Activated naive CD8-positive, alpha-beta T cell treated with anti-CD3 and anti-CD28 coated beads, Interleukin-2, amount 50 U/mL, for 16 hours (primary cell): Measurements from ENCODE around the gene ATXN1.
A peak's percentile ranks its signal among the peaks of the same experiment; 100 is the strongest.

Source experiments
- DNase-seq: peaks from one replicate; pipeline ENCODE4 v3.0.0-alpha.2; 2020; ENCODE audit warnings: low read depth, low spot score

The ATXN1 gene

DNA sequence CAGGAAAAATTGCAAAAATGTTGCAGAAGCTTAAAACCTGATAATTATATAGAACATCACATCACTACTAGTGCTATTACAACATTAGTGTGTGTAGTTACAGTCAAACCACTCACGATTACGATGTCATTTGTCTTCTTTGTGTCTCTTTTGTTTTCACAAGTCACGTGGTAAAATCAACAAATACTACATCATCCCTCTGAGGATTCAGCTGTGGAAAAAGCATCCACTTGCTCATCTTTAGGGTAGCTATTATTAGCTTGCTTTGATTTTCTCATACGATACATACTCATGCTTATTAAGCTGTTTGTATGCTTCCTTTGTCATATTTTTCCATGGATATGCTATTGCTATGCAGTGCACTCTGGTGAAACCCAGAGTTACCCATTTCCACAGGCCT is 22.2 kb upstream of the ATXN1 start:
- DNase-seq = no peak

DNA sequence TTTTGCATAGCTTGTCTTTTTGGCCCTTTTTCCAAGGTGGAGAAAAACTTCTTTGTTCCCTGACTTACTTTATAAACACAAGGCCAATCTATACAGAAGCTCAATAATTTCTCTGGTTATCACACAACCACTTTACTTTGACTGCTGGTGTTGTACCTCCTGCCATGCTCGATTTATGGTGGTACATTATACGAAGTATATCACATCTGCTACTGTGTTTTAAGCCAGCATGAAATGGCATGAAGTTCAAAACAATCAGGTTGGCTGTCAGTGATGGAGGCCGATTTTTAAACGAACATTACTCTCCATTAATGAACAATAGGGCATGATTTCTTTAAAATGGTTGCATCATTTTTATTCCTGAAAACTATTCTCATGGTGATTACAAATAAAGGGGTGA is 21.0 kb upstream of the ATXN1 start:
- no peak for DNase-seq

- no peak for DNase-seq
Observed at GRCh38 chr6:16781348-16782169, 20.3 kb upstream of the ATXN1 start.

DNA sequence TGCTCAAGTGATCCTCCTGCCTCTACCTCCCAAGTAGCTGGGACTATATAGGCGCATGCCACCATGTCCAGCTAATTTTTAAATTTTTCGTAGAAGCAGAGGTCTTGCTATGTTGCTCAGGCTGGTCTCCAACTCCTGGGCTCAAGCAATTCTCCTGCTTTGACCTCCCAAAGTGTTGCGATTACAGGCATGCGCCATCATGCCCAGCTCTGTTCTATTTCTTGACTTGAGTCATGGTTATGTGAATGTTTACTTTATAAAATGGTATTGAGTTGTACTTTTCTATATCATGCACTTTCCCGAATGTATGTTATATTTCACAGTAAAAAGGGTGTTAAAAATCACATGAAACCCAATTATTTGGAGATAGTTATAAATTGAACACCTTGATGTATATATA is 17.3 kb upstream of the ATXN1 start:
- no peak for DNase-seq

DNA sequence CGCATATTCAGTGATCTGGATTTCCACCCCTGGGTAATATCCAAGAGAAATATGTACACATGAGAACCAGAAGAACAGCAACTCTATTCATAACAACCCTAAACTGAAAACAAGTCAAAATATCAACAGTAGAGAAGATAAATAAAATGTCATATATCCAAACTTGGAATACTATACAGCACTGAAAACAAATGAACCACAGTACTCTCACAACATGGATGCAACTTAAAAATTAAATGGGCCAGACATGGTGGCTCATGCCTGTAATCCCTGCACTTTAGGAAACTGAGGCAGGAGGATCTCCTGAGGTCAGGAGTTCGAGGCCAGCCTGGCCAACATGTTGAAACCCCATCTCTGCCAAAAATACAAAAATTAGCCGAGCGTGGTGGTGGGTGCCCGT is 16.5 kb upstream of the ATXN1 start:
- no peak for DNase-seq

DNA sequence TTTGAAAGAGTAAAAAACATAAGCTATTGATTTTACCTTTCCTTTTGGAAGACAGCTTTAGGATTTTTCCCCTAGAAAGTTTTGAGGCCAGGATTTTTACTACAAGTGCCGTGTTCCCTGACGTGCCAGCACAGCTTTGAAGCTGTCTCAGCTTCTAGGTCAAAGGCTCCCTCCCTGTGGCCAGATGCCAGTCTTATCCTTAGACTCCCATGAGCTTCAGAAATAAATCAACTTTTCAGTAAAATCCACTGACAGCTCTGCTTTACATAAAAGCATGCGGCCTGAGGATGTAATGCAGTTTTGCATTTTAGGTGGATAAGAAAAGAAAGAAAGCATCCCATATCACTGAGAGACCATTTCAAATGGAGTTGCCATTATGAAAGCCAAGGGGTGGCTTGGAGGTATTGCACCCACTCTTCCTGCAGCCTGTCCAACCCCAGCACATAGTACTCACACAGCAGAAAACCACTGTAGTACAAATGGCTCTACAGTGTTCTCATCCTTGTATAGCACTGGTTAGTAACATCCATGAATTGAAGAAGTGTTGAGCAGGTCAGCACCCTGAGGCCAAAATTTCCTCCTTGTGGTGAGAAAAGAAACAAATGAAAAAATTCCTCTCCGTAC is 15.2 kb upstream of the ATXN1 start:
- DNase-seq = no peak

DNA sequence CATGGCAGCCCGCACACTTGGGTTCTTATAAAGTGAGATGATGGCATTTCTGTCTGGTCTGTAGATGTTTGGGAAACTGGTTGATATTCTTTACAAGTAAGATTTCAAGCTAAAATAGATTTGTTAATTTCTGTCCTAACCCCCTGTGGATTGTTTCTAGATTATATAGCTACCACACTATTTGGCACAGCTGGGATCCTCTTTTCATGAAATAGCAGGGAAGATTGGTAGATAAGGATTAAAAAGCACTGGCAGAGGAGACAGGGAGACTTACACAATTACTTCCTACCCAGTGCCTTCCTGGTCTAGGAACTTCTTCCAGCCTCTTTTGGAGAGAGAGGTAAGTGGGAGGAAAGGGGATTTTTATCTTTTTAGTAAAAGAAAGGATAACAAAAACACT is 13.2 kb upstream of the ATXN1 start:
- DNase-seq = no peak

GRCh38 chr6:16773362-16773761 is 12.1 kb upstream of the ATXN1 start:
- no peak for DNase-seq

GRCh38 chr6:16770701-16771569 is 9.7 kb upstream of the ATXN1 start:
- DNase-seq = peak; percentile 47

DNA sequence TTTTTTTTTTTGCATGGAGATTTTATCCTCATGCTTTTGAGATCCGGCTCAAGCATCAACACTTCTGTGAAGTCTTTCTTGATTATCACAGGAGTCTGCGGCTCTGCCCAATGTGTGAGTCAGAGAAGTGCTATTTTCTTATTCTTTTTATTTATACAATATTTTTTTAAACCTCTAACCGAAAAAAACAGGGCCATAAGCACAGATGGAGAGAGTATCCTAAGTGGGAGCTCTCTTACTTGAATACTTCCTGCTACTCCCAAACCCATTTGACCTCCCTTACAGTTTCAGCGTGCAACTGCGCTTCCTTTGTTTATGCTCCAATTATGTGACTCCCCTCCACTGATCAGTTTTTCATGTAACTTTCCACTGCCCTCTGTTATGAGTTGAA is 8.7 kb upstream of the ATXN1 start:
- DNase-seq = no peak

DNA sequence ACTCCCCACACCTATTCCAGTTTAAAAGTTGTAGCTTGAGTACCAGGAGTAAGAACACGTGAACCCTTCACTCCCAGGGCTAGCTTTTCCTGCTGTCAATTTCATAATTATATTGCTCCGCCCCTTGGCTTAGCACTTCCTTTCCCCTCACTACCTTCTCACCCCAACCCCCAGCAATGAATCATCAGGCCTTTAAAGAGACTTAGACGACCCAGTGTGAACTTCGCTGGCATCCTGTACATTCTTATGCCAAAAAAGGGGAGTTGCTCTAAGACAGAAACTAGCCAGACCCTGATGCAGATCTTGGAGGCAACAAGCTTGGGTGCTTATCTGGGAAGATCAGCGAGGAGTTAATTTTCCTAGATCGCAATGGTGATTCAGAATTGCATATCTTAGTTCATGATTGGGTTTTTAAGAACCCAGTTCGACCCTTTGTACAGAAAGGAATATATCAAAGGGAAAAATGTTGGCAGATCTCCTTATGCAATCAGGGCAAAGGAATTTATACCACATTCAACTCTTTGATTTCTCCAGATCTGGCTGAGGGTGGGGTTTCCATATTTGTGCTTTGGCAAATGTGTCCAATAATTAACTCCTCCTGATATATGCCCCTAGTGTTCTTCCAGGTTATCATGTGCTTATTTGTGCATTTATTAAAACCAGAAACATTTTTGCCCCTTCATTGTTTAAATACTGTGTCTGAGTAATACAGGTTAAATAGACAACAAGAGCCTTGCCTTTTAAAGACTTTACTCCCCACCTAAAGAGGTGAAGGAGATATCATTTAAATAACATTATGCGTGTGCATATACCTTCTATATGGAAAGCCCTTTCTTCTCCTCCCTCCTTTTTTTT is 8.1 kb upstream of the ATXN1 start:
- peak; percentile 39 for DNase-seq

GRCh38 chr6:16768477-16768830 is 7.2 kb upstream of the ATXN1 start:
- DNase-seq = no peak

DNA sequence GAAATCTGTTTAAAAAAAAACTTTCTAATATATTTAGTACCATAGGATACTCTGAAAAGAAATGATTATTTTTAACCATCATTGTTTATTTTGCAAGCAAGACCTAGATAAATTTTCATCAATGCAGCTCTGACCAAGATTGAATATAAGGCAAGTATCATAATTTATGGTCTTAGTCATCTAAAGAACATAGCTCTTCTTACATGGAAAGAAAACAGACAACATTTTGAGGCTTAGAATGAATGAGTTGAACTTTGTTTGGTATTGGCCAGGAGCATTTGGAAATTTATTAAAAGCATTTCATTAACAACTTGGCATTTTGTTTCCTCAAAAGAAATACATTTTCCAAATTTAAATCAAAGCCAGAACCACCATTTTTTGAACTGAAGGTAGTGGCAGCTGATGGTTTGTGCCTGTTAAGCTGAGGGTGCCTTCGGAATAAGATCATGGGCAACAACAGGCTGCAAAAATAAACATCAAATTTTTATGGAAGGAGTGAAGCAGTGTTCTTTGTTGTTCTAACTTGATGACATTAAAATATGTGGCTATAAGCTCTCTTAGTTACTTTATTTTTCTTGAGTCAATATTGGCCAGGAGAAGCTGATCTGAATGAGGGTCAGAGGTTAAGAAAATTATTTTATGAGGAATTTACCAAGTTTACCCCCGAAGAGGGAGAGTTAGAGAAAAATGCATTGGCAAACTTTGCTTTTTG is 6.7 kb upstream of the ATXN1 start:
- no peak for DNase-seq

DNA sequence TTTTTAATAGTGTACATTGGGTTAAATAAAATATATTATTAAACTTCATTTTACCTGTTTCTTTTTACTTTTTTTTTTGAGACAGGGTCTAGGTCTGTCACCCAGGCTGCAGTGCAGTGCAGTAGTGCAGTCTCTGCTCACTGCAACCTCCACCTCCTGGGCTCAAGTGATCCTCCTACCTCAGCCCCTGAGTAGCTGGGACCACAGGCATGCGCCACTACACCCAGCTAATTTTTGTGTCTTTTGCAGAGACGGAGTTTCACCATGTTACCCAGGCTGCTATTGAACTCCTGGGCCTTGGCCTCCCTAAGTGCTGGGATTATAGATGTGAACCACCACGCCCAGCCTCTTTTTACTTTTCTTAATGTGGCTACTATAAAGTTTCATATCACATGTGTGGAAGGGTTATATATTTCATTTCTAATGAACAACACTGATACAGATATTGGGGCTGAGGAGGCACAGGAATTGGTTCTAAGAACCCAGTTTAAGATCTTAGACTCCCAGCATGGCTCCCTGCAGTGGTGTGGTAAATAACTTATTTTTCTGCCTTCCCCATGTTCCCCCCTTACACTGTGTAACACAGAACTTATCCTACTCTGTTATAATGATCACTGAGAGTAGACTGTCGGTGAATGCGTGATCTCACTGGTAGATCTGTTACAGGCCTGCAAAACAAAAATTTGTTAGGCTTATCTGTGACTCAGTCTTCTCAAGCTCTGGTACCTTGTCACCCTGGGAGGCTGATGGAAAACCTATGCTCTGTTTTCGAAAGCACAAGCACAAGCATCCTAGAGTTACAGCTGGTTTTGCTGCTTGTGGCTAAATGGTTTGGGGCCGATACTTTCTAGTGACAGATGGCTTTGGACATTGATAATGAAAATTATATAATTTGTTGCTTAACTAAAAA is 5.8 kb upstream of the ATXN1 start:
- no peak for DNase-seq

- no peak for DNase-seq
Observed at GRCh38 chr6:16766043-16766536, 4.8 kb upstream of the ATXN1 start.

DNA sequence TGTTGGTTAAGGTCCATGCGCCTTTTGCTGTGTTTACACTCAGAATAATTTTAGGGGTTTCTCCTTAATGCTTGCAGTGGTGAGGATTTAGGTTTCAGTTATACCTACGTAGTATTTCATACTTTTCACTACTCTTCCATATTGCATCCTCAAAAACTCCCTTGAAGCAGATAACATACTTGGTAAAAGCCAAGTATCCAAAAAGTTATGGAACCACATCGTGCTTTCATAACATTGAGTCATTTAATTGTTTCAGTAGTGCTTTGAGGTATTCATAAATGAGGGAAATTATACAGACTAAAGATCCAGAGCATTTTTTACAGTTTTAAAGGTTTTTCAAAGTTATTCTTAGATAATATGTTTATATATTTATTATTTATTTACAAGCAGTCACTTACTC is 4.0 kb upstream of the ATXN1 start:
- DNase-seq = no peak

DNA sequence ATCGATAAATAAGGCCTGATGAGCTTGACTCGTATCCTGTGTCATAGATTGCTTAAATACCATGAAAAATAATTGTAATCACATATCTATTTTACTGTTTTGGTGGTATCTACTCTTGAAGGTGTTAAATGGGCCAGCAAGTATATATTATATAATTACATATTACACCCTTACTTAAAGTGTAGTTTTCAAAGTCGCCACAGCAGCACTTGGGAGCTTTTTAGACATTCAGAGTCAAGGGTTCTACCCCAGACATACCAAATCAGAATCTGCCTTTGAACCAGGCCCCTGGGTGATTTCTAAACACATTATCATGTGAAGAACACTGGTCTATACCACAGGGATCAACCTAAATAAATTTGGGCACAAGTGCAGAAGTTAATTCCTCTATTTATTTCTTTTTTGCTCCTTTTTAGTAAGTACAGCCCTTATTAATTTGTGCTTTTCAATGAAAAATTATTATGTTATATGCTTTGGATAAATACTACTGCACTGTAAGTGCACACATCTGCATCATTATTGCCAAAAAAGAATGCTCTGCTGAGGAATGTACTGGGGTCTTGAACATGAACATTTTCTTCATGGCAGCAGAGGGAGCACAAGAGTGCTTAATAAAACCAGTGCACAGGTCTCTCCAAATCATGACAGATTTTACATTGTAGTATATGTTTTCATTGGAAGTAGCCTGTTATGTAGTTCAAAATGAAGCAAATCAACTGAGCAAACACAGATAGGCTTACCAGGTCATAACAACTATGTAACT is 3.1 kb upstream of the ATXN1 start:
- no peak for DNase-seq

GRCh38 chr6:16762550-16763477 is 1.6 kb upstream of the ATXN1 start:
- no peak for DNase-seq
